PFSK-1 (cell line): ENCODE data around the gene TOX3.

Experiments used
- POLR2AphosphoS5 ChIP-seq: IDR thresholded peaks from 2 replicates; pipeline ENCODE4 v1.6.1; 2012; ENCODE audit warnings: low read depth, mild to moderate bottlenecking, control low read depth, low read length, moderate library complexity
- SIN3A ChIP-seq: IDR thresholded peaks from 2 replicates; pipeline ENCODE4 v1.6.1; 2012; ENCODE audit warnings: mild to moderate bottlenecking, low read length, moderate library complexity, borderline replicate concordance; ENCODE audit not compliant: insufficient read depth
- TAF1 ChIP-seq: IDR thresholded peaks from 2 replicates; pipeline ENCODE4 v1.6.1; 2012; ENCODE audit warnings: low read length, control low read depth, borderline replicate concordance; ENCODE audit not compliant: insufficient read depth
- TF ChIP-seq, protein P1 (sequence below), 2 experiments: IDR thresholded peaks; 2 replicates each; pipeline versions ENCODE4 v1.6.1 to v1.8.0; 2011 to 2012; ENCODE audit warnings: low read depth in 2 of 2, low read length in 2 of 2, control low read depth in 1 of 2, inconsistent platforms in 1 of 2, mild to moderate bottlenecking in 1 of 2, moderate library complexity in 1 of 2; ENCODE audit not compliant: insufficient read depth in 1 of 2

- TF ChIP-seq SIN3A: no peak
- TF ChIP-seq TAF1: no peak
- no peak for TF ChIP-seq POLR2AphosphoS5
- TF ChIP-seq, protein P1, sequence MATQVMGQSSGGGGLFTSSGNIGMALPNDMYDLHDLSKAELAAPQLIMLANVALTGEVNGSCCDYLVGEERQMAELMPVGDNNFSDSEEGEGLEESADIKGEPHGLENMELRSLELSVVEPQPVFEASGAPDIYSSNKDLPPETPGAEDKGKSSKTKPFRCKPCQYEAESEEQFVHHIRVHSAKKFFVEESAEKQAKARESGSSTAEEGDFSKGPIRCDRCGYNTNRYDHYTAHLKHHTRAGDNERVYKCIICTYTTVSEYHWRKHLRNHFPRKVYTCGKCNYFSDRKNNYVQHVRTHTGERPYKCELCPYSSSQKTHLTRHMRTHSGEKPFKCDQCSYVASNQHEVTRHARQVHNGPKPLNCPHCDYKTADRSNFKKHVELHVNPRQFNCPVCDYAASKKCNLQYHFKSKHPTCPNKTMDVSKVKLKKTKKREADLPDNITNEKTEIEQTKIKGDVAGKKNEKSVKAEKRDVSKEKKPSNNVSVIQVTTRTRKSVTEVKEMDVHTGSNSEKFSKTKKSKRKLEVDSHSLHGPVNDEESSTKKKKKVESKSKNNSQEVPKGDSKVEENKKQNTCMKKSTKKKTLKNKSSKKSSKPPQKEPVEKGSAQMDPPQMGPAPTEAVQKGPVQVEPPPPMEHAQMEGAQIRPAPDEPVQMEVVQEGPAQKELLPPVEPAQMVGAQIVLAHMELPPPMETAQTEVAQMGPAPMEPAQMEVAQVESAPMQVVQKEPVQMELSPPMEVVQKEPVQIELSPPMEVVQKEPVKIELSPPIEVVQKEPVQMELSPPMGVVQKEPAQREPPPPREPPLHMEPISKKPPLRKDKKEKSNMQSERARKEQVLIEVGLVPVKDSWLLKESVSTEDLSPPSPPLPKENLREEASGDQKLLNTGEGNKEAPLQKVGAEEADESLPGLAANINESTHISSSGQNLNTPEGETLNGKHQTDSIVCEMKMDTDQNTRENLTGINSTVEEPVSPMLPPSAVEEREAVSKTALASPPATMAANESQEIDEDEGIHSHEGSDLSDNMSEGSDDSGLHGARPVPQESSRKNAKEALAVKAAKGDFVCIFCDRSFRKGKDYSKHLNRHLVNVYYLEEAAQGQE (IDR thresholded peaks at IDR 0.05; ENCODE audit: insufficient read depth in 1 of 2, low read depth in 2 of 2, low read length in 2 of 2): no peak
Measured at GRCh38 chr16:52489894-52490293, 57.0 kb downstream of the TOX3 start.
